GM06990 (cell line): ENCODE data around the gene GCC1.
A peak's percentile ranks its signal among the peaks of the same experiment; 100 is the strongest.

Experiments
- DNase-seq: peaks from one replicate; pipeline ENCODE4 v3.0.0-alpha.2; 2011; ENCODE audit not compliant: insufficient read length; ENCODE audit errors: extremely low read depth
- H3K27me3 ChIP-seq: replicated peaks from 2 replicates; pipeline ENCODE4 v1.6.0; 2011; ENCODE audit warnings: low read length; ENCODE audit not compliant: control insufficient read depth, insufficient read depth
- H3K36me3 ChIP-seq: 2 replicates; pipeline ENCODE4 v1.5.1; 2011; ENCODE audit warnings: low read length; ENCODE audit not compliant: control insufficient read depth, insufficient read depth
- H3K4me3 ChIP-seq: replicated peaks from 2 replicates; pipeline ENCODE4 v1.5.1; 2011; ENCODE audit warnings: low read depth, mild to moderate bottlenecking, control low read depth, low read length
- CTCF ChIP-seq: IDR thresholded peaks from 2 replicates; pipeline ENCODE4 v1.5.1; 2011; ENCODE audit warnings: low read length, control low read depth, mild to moderate bottlenecking, inconsistent platforms; ENCODE audit not compliant: insufficient read depth, poor library complexity, severe bottlenecking

GCC1 gene

GRCh38 chr7:127620406-127621233 is 35.2 kb upstream of the GCC1 start:
- no peak for DNase-seq
- no peaks in the 10 kb centered on the region for H3K36me3 ChIP-seq
- peaks cover 1% of the 10 kb centered on the region for H3K27me3 ChIP-seq
- no peak overlapping the region for H3K4me3 ChIP-seq
- no peak for TF ChIP-seq CTCF

- no peak for TF ChIP-seq CTCF
- Histone ChIP-seq H3K27me3 (peaks cover 5% of the 10 kb centered on the region), H3K36me3 (no peaks in the 10 kb centered on the region), H3K4me3 (no peak overlapping the region)
- peak; percentile 22 for DNase-seq
Measured at GRCh38 chr7:127619681-127620405, 34.4 kb upstream of the GCC1 start.

- Histone ChIP-seq H3K36me3 (no peaks in the 10 kb centered on the region), H3K27me3 (peaks cover 5% of the 10 kb centered on the region), H3K4me3 (no peak overlapping the region)
- TF ChIP-seq CTCF, result no peak
- no peak for DNase-seq
Measured at GRCh38 chr7:127618775-127619174, 33.4 kb upstream of the GCC1 start.

- TF ChIP-seq CTCF, result no peak
- H3K36me3 ChIP-seq, result no peaks in the 10 kb centered on the region
- no peak for DNase-seq
- H3K4me3 ChIP-seq, result no peak within 1 kb of the TSS
- H3K27me3 ChIP-seq, result peaks cover 6% of the 10 kb centered on the region
Measured at GRCh38 chr7:127618042-127618441, 32.6 kb upstream of the GCC1 start, which contains the start of gene PAX4. Gene PAX4 (minus strand): TSS chr7:127618142. CDS start chr7:127615928, 2,214 bp downstream.

GRCh38 chr7:127616724-127617123 is 31.3 kb upstream of the GCC1 start:
- Histone ChIP-seq H3K36me3 (no peaks in the 10 kb centered on the region), H3K27me3 (peaks cover 6% of the 10 kb centered on the region), H3K4me3 (no peak overlapping the region)
- DNase-seq, result no peak
- TF ChIP-seq CTCF, result no peak
